ENCODE data around the gene PSAPL1. TPM values are rescaled to one million over a fixed set of nuclear protein-coding genes. Genes with fewer than 3 reads are reported as not detected.

The PSAPL1 gene
- total and polyA plus RNA-seq, 5 donors = not detected

DNA sequence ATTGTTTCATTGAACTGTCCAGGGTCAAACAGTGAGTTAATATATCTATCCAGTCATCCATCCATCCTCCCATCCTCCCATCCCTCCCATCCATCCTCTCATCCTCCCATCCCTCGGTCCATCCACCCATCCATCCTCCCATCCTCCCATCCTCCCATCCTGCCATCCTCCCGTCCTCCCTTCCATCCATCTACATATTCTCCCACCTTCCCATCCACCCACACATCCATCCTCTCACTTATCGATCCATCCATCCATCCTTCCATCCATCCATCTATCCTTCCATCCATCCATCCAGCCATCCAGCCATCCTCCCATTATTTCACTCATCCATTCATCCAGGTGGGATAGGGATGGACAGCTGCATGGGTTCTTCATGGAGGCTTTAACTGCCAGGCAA lies 35.4 kb upstream of the PSAPL1 start:
- H3K4me1 ChIP-seq (ENCODE audit: control insufficient read depth, insufficient read depth, low read length) = no peaks in the 10 kb centered on the region
- DNase-seq (no peak), ATAC-seq (no peak)
- intact Hi-C loops (cut with DNase I) = no loop called here
- no peaks in the 10 kb centered on the region for H3K27me3 ChIP-seq (ENCODE audit: control insufficient read depth, insufficient read depth)
- no peak overlapping the region for H3K4me3 ChIP-seq (ENCODE audit: low read length)
- 85% methylated on average over 3 of the region's 3 CpGs for WGBS
- H3K27ac ChIP-seq (ENCODE audit: low read length) = no peak overlapping the region
- no peaks in the 10 kb centered on the region for H3K9me3 ChIP-seq (ENCODE audit: control insufficient read depth, low read length)

DNA sequence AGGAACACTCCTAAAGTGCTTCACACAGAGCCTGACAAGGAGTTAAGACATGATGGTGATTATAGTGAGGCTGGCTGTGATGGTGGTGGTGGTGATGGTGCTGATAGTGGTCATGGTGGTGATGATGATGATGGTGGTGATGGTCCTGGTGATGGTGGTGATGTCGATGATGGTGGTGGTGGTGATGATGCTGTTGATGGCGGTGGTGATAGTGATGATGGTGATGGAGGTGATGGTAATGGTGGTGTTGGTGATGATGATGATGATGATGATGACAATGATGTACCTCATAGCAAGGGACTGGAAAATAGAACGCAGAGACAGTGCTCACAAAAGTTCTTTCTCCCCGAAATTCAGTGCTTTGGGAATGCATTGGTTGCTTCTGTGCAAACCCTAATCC lies 34.3 kb upstream of the PSAPL1 start:
- Histone ChIP-seq H3K4me1 (ENCODE audit: control insufficient read depth, insufficient read depth, low read length) (no peaks in the 10 kb centered on the region), H3K4me3 (ENCODE audit: low read length) (no peak overlapping the region)
- intact Hi-C loops (cut with DNase I) = loop anchor here in 1 of 4 donors (10.0 kb wide), 1 partner anchor 256 kb away; no protein-coding TSS in a partner anchor

DNA sequence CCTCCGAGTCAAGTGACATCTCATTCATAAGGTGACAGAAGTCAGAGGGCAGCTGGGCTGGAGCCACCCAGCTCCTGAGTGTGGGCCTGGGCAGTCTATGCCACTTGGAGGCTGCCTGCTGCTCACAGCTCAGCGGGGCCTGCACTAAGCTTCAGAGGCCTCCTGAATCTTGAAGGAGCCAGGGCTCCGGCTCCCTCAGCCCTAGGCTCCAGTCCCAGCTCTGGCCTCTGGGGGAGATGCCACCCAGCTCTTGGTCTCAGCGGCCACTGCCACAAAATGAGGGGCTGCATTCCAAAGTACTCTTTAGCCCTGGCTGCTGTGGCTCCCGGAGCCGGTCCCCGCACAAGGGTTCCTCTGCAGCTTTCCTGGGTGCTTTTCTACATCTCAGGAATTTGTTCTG lies 32.7 kb upstream of the PSAPL1 start:
- Histone ChIP-seq H3K9me3 (ENCODE audit: control insufficient read depth, low read length) (no peaks in the 10 kb centered on the region), H3K4me3 (ENCODE audit: low read length) (no peak overlapping the region), H3K27ac (ENCODE audit: low read length) (no peak overlapping the region), H3K27me3 (ENCODE audit: control insufficient read depth, insufficient read depth) (no peaks in the 10 kb centered on the region), H3K4me1 (ENCODE audit: control insufficient read depth, insufficient read depth, low read length) (no peaks in the 10 kb centered on the region)
- ATAC-seq = no peak
- 77% methylated on average over 7 of the region's 7 CpGs for WGBS
- DNase-seq = no peak
- intact Hi-C loops (cut with DNase I) = loop anchor here in 1 of 4 donors (10.0 kb wide), 1 partner anchor 257 kb away; no protein-coding TSS in a partner anchor

More for the DNA sequence above, 34.3 kb upstream of the PSAPL1 start:
- no peaks in the 10 kb centered on the region for H3K27me3 ChIP-seq (ENCODE audit: control insufficient read depth, insufficient read depth)
- WGBS = 93% methylated on average over 4 of the region's 4 CpGs
- no peak for DNase-seq
- no peaks in the 10 kb centered on the region for H3K9me3 ChIP-seq (ENCODE audit: control insufficient read depth, low read length)
- H3K27ac ChIP-seq (ENCODE audit: low read length) = no peak overlapping the region
- no peak for ATAC-seq

DNA sequence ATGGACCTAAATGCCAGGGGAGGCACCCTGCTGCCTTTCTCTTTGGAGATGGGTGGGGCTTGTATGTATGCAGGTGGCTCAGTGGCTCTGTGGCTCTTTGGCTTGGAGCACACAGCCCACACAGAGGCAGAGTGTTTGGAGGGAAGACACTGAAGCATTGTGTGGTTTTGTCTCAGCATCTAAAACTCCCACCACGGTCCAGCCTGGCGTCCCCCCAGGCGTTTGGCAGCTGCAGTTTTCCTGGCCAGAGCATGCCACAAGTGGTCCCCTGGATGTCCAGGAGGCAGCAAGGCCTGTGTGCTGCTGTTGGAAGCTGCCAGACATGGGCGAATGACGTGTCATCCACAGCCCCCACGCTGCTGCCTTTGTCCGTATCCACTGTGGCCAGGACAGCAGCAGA lies 32.2 kb upstream of the PSAPL1 start:
- no peak overlapping the region for H3K4me3 ChIP-seq (ENCODE audit: low read length)
- WGBS = 91% methylated on average over 7 of the region's 7 CpGs
- no peak overlapping the region for H3K27ac ChIP-seq (ENCODE audit: low read length)
- ATAC-seq (no peak), DNase-seq (no peak)
- no peaks in the 10 kb centered on the region for H3K9me3 ChIP-seq (ENCODE audit: control insufficient read depth, low read length)
- H3K4me1 ChIP-seq (ENCODE audit: control insufficient read depth, insufficient read depth, low read length) = no peaks in the 10 kb centered on the region
- no peaks in the 10 kb centered on the region for H3K27me3 ChIP-seq (ENCODE audit: control insufficient read depth, insufficient read depth)
- intact Hi-C loops (cut with DNase I) = loop anchor here in 1 of 4 donors (10.0 kb wide), 1 partner anchor 258 kb away; no protein-coding TSS in a partner anchor

DNA sequence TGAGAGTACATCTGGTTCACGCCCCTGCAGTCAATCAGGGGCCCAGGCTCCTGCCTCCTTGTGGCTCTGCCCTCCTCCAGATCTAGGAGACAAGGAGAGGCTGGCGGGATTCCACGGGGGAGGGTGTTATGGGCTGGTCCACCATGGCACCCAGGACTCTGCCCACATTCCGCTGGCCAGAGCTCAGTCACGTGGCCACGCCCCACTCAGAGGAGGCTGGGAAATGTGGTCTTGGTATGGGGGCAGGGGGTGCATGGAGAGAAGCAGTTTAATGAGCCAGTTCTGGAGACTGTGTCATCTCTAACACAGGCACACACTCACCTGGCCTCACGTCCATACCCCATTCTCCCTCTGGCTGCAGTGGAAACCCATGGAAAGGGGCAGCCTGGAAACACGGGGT lies 31.5 kb upstream of the PSAPL1 start:
- Histone ChIP-seq H3K4me1 (ENCODE audit: control insufficient read depth, insufficient read depth, low read length) (no peaks in the 10 kb centered on the region), H3K27me3 (ENCODE audit: control insufficient read depth, insufficient read depth) (no peaks in the 10 kb centered on the region), H3K9me3 (ENCODE audit: control insufficient read depth, low read length) (no peaks in the 10 kb centered on the region), H3K4me3 (ENCODE audit: low read length) (no peak overlapping the region), H3K27ac (ENCODE audit: low read length) (no peak overlapping the region)
- intact Hi-C loops (cut with DNase I) = loop anchor here in 1 of 4 donors (10.0 kb wide), 1 partner anchor 259 kb away; no protein-coding TSS in a partner anchor
- DNase-seq = peak in 1 of 3 donors; percentile 28
- WGBS = 86% methylated on average over 8 of the region's 8 CpGs
- ATAC-seq = no peak

DNA sequence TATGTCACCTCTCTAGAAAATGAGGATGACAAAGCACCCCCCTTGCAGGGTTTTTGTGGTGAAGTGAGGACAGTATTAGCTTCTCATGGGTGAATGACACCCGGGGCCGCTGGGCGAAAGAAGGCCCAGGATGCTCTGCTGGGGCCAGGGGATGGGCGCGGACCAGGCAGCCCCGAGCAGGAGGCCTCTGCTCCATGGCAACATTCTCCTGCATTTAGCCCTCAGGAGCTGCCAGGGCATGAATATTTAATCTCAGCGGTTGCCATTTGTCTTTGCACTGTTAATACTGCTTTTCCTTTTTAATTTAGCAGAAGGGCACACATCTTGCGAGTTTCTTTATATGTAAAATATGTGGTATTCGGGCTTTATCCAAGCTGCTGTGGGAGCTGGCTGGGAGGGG lies 30.3 kb upstream of the PSAPL1 start:
- 86% methylated on average over 9 of the region's 9 CpGs for WGBS
- intact Hi-C loops (cut with DNase I) = loop anchor here in 1 of 4 donors (10.0 kb wide), 1 partner anchor 260 kb away; no protein-coding TSS in a partner anchor
- Histone ChIP-seq H3K27me3 (ENCODE audit: control insufficient read depth, insufficient read depth) (no peaks in the 10 kb centered on the region), H3K4me1 (ENCODE audit: control insufficient read depth, insufficient read depth, low read length) (no peaks in the 10 kb centered on the region), H3K9me3 (ENCODE audit: control insufficient read depth, low read length) (no peaks in the 10 kb centered on the region), H3K27ac (ENCODE audit: low read length) (no peak overlapping the region), H3K4me3 (ENCODE audit: low read length) (no peak overlapping the region)
- ATAC-seq (no peak), DNase-seq (peak in 1 of 3 donors; percentile 2)

DNA sequence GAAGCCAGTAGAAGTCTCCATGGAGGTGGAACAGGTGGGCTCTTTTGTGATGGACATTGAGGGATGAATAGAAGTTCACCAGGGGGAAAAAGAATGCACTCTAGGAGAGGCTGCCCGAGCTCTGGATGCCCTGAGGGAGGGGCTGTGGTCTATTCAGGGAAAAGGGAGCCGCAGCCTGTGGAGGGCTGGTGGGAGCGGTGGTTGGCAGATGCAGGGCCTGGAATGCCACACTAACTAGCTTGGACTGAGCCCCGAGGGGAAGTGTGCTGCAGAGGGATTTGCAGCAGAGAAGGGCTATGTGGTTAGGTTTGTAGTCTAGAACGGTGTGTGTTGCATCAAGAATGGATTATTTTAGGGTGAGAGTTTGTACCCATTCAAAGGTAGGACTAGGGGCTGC lies 29.5 kb upstream of the PSAPL1 start:
- intact Hi-C loops (cut with DNase I) = loop anchor here in 2 of 4 donors (5.0 to 10.0 kb wide), 2 partner anchors 253 to 261 kb away; no protein-coding TSS in a partner anchor
- H3K4me3 ChIP-seq (ENCODE audit: low read length) = no peak overlapping the region
- H3K27me3 ChIP-seq (ENCODE audit: control insufficient read depth, insufficient read depth) = no peaks in the 10 kb centered on the region
- no peak overlapping the region for H3K27ac ChIP-seq (ENCODE audit: low read length)
- no peaks in the 10 kb centered on the region for H3K9me3 ChIP-seq (ENCODE audit: control insufficient read depth, low read length)
- no peaks in the 10 kb centered on the region for H3K4me1 ChIP-seq (ENCODE audit: control insufficient read depth, insufficient read depth, low read length)
- ATAC-seq (no peak), DNase-seq (no peak)
- WGBS = 89% methylated on average over 5 of the region's 5 CpGs

DNA sequence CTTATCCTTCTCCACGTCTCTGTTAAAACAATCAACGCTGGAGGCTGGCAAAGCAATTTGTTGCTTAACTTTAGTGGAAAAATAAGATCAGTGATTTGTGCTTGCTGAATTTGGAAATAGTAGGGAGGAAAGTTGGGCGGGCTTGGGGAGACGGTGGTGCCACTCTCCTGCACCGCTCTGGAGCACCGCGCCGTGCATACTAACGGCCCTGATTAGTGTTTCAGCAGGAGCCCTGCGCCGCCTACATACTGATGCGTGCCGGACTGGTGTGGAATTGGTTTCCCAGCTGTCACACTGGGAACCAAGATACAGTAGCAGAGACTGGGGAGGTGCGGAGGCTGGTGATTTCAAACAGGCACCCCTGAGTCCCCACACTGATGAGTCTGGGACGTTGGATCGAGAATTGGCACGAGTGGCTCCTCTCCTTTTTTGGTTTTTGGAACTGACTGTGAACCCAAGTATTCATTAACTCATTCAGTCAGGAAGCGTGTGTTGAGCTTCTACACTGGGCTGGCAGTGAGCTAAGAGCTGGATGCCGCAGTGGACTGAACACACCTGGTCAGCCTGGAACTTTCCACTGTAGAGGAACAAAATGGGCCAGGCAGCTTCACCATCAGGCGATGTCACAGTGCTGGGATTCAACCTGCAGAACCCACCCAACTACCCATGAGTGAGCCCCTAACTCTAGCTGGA lies 29.0 kb upstream of the PSAPL1 start:
- DNase-seq = no peak
- H3K27ac ChIP-seq (ENCODE audit: low read length) = no peak overlapping the region
- WGBS = 68% methylated on average over 20 of the region's 20 CpGs
- no peak for ATAC-seq
- H3K9me3 ChIP-seq (ENCODE audit: control insufficient read depth, low read length) = no peaks in the 10 kb centered on the region
- no peak overlapping the region for H3K4me3 ChIP-seq (ENCODE audit: low read length)
- no peaks in the 10 kb centered on the region for H3K27me3 ChIP-seq (ENCODE audit: control insufficient read depth, insufficient read depth)
- no peaks in the 10 kb centered on the region for H3K4me1 ChIP-seq (ENCODE audit: control insufficient read depth, insufficient read depth, low read length)
- intact Hi-C loops (cut with DNase I) = loop anchor here in 2 of 4 donors (5.0 to 10.0 kb wide), 2 partner anchors 254 to 261 kb away; no protein-coding TSS in a partner anchor

DNA sequence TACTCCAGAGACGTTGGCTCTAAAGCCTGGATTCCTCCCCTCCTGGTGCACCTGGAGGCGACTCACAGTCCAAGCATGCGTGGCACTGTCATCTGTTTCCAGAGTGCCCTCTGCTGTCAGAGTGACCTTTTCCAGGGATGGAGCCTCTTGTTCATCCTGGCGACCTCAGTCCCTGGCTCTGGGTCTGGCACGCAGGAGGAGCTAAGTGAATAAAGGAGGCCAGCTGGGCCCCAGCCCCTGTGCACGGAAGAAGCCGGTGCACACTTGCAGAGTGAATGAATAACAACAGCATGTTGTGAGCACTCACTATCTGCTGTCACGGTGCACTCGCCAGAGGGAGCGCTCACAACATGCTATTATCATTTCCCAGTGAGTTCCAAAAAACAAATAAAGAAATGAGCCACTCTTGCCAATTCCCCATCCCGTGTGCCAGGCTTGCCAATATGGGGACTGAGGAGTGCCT lies 27.8 kb upstream of the PSAPL1 start:
- peak in 1 of 3 donors; percentile 26 for DNase-seq
- peak; percentile 28 to 34 for ATAC-seq
- Histone ChIP-seq H3K27ac (ENCODE audit: low read length) (no peak overlapping the region), H3K4me1 (ENCODE audit: control insufficient read depth, insufficient read depth, low read length) (no peaks in the 10 kb centered on the region), H3K4me3 (ENCODE audit: low read length) (no peak overlapping the region), H3K27me3 (ENCODE audit: control insufficient read depth, insufficient read depth) (no peaks in the 10 kb centered on the region), H3K9me3 (ENCODE audit: control insufficient read depth, low read length) (no peaks in the 10 kb centered on the region)
- intact Hi-C loops (cut with DNase I) = loop anchor here in 2 of 4 donors (5.0 to 10.0 kb wide), 2 partner anchors 255 to 262 kb away; no protein-coding TSS in a partner anchor
- 31% methylated on average over 11 of the region's 11 CpGs for WGBS

DNA sequence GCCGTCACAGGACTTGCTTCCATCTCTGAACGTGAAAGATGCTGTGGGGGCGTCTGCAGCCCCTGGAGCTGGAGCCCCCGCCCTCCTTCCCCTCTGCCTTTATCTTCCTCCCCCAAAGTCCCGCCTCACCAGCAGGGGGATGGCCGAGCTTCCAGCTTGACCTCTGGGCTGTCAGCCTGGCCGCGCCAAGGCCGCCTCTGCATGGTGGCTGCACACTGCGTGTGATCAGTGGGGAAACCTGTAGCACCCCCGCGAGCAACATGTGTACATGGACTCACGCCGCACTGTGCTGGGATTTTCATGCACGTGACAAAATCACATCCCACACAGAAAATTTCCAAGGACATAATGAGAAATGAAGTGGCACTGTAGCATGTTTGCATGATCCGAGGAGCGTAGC lies 26.5 kb upstream of the PSAPL1 start:
- H3K27ac ChIP-seq (ENCODE audit: low read length) = no peak overlapping the region

DNA sequence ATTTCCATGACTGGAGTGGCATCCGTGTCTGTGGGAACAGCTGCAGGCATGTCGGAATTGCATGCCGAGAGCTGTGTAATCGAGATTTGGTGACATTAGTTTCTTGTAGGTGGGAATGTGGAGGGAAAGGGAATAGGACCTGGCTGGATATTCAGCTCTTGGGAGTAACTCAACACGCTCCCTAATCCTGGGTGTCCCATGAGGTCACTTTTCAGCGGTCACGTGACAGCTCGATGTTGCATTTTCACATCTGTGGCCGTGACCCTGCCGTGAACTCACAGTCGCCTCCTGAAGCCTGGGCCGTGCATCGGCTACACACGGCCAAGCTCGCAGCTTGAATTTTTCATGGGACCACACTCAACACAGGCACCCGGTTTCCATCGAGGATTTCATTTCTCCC lies 25.8 kb upstream of the PSAPL1 start:
- H3K27ac ChIP-seq (ENCODE audit: low read length) = no peak overlapping the region

More for the DNA sequence above, 26.5 kb upstream of the PSAPL1 start:
- ATAC-seq (no peak), DNase-seq (peak in 1 of 3 donors; percentile 43)
- intact Hi-C loops (cut with DNase I) = loop anchor here in 2 of 4 donors (5.0 to 10.0 kb wide), 2 partner anchors 256 to 264 kb away; no protein-coding TSS in a partner anchor
- H3K27me3 ChIP-seq (ENCODE audit: control insufficient read depth, insufficient read depth) = no peaks in the 10 kb centered on the region
- H3K4me1 ChIP-seq (ENCODE audit: control insufficient read depth, insufficient read depth, low read length) = no peaks in the 10 kb centered on the region
- no peaks in the 10 kb centered on the region for H3K9me3 ChIP-seq (ENCODE audit: control insufficient read depth, low read length)
- no peak overlapping the region for H3K4me3 ChIP-seq (ENCODE audit: low read length)
- whole genome bisulfite sequencing = 63% methylated on average over 17 of the region's 17 CpGs

More for the DNA sequence above, 25.8 kb upstream of the PSAPL1 start:
- no peaks in the 10 kb centered on the region for H3K27me3 ChIP-seq (ENCODE audit: control insufficient read depth, insufficient read depth)
- WGBS = 51% methylated on average over 17 of the region's 17 CpGs
- no peak for ATAC-seq
- no peaks in the 10 kb centered on the region for H3K4me1 ChIP-seq (ENCODE audit: control insufficient read depth, insufficient read depth, low read length)
- peak in 1 of 3 donors; percentile 43 for DNase-seq
- H3K4me3 ChIP-seq (ENCODE audit: low read length) = no peak overlapping the region
- no peaks in the 10 kb centered on the region for H3K9me3 ChIP-seq (ENCODE audit: control insufficient read depth, low read length)
- intact Hi-C loops (cut with DNase I) = loop anchor here in 2 of 4 donors (5.0 to 10.0 kb wide), 2 partner anchors 257 to 264 kb away; no protein-coding TSS in a partner anchor

All from right cardiac atrium (tissue), 5 donors.